Vagina (tissue), 2 donors: ENCODE data around the gene CHMP1B. TPM values are rescaled to one million over a fixed set of nuclear protein-coding genes. Genes with fewer than 3 reads are reported as not detected.

ENCODE experiments used
- DNase-seq, 2 donors: peaks; one replicate each; pipeline ENCODE4 v3.0.0-alpha.2; 2017; ENCODE audit errors: extremely low spot score in 2 of 2
- H3K27ac ChIP-seq: fragments of 200-600 bp; sonication (generic); one replicate; pipeline ENCODE4 v1.5.1; 2019
- H3K27me3 ChIP-seq: fragments of 200-600 bp; sonication (generic); one replicate; pipeline ENCODE4 v1.5.1; 2019
- H3K36me3 ChIP-seq, 2 donors: fragments of 200-600 bp; sonication (generic); one replicate each; pipeline ENCODE4 v1.5.1; 2017 to 2019
- H3K4me1 ChIP-seq: fragments of 200-600 bp; sonication (generic); one replicate; pipeline ENCODE4 v1.5.1; 2019
- H3K4me3 ChIP-seq, 2 donors: fragments of 200-600 bp; sonication (generic); 1 replicate in 1 of 2; 2 replicates in 1 of 2; pipeline ENCODE4 v1.5.1; 2016 to 2019
- H3K9me3 ChIP-seq: fragments of 200-600 bp; sonication (generic); one replicate; pipeline ENCODE4 v1.5.1; 2019
- CTCF ChIP-seq, 3 experiments: fragments of 450-650 bp in 2 of 3; fragments of 200-600 bp in 1 of 3; sonication (generic) in 1 of 3; IDR thresholded peaks; one replicate each; pipeline ENCODE4 v1.5.1; 2017 to 2019; ENCODE audit warnings: antibody characterized with exemption in 3 of 3, mild to moderate bottlenecking in 2 of 3, moderate library complexity in 2 of 3
- POLR2A ChIP-seq, 2 donors: fragments of 450-650 bp; IDR thresholded peaks; one replicate each; pipeline ENCODE4 v1.6.1; 2017; ENCODE audit warnings: antibody characterized with exemption in 2 of 2, mild to moderate bottlenecking in 2 of 2, moderate library complexity in 2 of 2
- POLR2AphosphoS5 ChIP-seq, 2 donors: sonication (generic); formaldehyde crosslinking; IDR thresholded peaks; one replicate each; pipeline ENCODE4 v1.9.0; 2017; ENCODE audit warnings: antibody characterized with exemption in 2 of 2, mild to moderate bottlenecking in 2 of 2, low read depth in 1 of 2; ENCODE audit not compliant: insufficient read depth in 1 of 2
- intact Hi-C: fragments of 100-400 bp; cut with DNase I; formaldehyde crosslinking; loops from one replicate; pipeline ENCODE4 v1.15.1; 2023
- total RNA-seq: library from RNA; depleted of rRNA; stranded (reverse); fragments of >200 nt; gene quantifications from one replicate; pipeline ENCODE4 v1.2.3, GENCODE V29; 2016

CHMP1B gene
- total RNA-seq, 1 donor from 2014 or later: 44.7 TPM

- no peak for TF ChIP-seq POLR2AphosphoS5 (IDR thresholded peaks at IDR 0.05; ENCODE audit: insufficient read depth in 1 of 2, low read depth in 1 of 2)
- TF ChIP-seq POLR2A (IDR thresholded peaks at IDR 0.05): no peak
- TF ChIP-seq CTCF (IDR thresholded peaks at IDR 0.05): no peak
- Histone ChIP-seq H3K4me1 (no peaks in the 10 kb centered on the region), H3K9me3 (no peaks in the 10 kb centered on the region), H3K4me3 (no peak overlapping the region), H3K27ac (no peak overlapping the region), H3K27me3 (no peaks in the 10 kb centered on the region), H3K36me3 (no peaks in the 10 kb centered on the region)
- intact Hi-C loops: no loop called here
- no peak for DNase-seq
Observed at GRCh38 chr18:11834772-11835171, 16.4 kb upstream of the CHMP1B start.

GRCh38 chr18:11839556-11839955, 11.7 kb upstream of the CHMP1B start:
- no peak overlapping the region for H3K4me3 ChIP-seq
- no peaks in the 10 kb centered on the region for H3K4me1 ChIP-seq
- TF ChIP-seq POLR2A (IDR thresholded peaks at IDR 0.05): no peak
- TF ChIP-seq CTCF (IDR thresholded peaks at IDR 0.05): no peak
- no peak for TF ChIP-seq POLR2AphosphoS5 (IDR thresholded peaks at IDR 0.05; ENCODE audit: insufficient read depth in 1 of 2, low read depth in 1 of 2)
- H3K9me3 ChIP-seq: no peaks in the 10 kb centered on the region
- no peaks in the 10 kb centered on the region for H3K27me3 ChIP-seq
- no peak for DNase-seq
- H3K27ac ChIP-seq: no peak overlapping the region
- intact Hi-C loops: no loop called here
- no peaks in the 10 kb centered on the region for H3K36me3 ChIP-seq

DNA sequence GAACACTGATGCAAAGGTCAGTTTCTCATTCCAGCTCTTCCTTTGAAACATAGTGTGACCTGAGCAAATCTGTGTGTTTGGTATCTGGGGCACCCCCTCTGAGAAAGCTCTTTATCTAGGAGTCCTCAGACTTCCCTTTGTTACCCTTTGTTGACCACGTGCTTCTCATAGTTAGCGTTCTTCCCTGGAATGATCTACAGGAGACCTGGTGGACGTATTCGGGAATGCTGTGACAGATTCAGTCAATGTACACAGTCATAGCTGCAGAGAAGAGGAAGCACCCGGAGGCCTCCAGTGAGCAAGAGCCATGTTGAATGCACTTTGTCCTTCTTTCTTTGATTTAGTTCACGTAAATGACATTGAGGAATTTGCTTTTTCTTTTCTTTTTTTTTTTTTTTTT, 10.7 kb upstream of the CHMP1B start:
- Histone ChIP-seq H3K4me3 (no peak overlapping the region), H3K9me3 (no peaks in the 10 kb centered on the region), H3K27me3 (no peaks in the 10 kb centered on the region), H3K36me3 (no peaks in the 10 kb centered on the region), H3K27ac (no peak overlapping the region), H3K4me1 (no peaks in the 10 kb centered on the region)
- DNase-seq: no peak
- no peak for TF ChIP-seq CTCF (IDR thresholded peaks at IDR 0.05)
- intact Hi-C loops: no loop called here

DNA sequence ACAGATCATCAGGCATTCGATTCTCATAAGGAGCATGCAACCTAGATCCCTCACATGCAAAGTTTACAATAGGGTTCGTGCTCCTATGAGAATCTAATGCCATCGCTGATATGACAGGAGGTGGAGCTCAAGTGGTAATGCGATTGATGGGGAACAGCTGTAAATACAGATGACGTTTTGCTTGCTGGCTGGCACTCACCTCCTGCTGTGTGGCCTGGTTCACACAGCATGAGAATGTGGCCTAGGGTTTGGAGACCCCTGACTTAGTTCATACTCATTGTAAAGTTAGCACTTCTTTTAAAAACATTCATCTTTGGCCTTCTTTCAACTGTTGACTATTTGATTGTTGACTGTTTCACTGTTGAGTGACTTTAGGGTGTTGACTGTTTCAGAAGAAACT, 8.7 kb upstream of the CHMP1B start:
- no peaks in the 10 kb centered on the region for H3K9me3 ChIP-seq
- intact Hi-C loops: no loop called here
- H3K4me1 ChIP-seq: no peaks in the 10 kb centered on the region
- no peak for DNase-seq
- no peaks in the 10 kb centered on the region for H3K36me3 ChIP-seq
- H3K4me3 ChIP-seq: no peak overlapping the region
- H3K27me3 ChIP-seq: no peaks in the 10 kb centered on the region
- no peak overlapping the region for H3K27ac ChIP-seq
- TF ChIP-seq POLR2AphosphoS5 (IDR thresholded peaks at IDR 0.05; ENCODE audit: insufficient read depth in 1 of 2, low read depth in 1 of 2): no peak
- no peak for TF ChIP-seq POLR2A (IDR thresholded peaks at IDR 0.05)
- no peak for TF ChIP-seq CTCF (IDR thresholded peaks at IDR 0.05)

GRCh38 chr18:11844436-11844835, 6.8 kb upstream of the CHMP1B start:
- TF ChIP-seq POLR2AphosphoS5 (IDR thresholded peaks at IDR 0.05; ENCODE audit: insufficient read depth in 1 of 2, low read depth in 1 of 2) (no peak), POLR2A (IDR thresholded peaks at IDR 0.05) (no peak), CTCF (IDR thresholded peaks at IDR 0.05) (no peak)
- Histone ChIP-seq H3K27me3 (no peaks in the 10 kb centered on the region), H3K4me1 (no peaks in the 10 kb centered on the region), H3K36me3 (no peaks in the 10 kb centered on the region), H3K27ac (no peak overlapping the region), H3K9me3 (no peaks in the 10 kb centered on the region), H3K4me3 (no peak overlapping the region)
- no peak for DNase-seq
- intact Hi-C loops: no loop called here
